ENCODE data around the gene LYPD5.
A peak's percentile ranks its signal among the peaks of the same experiment; 100 is the strongest.
"Not testable (repeated sequence)": the region's sequence is repeated elsewhere in the genome, so short reads cannot be mapped to it uniquely, and the experiment has no call there.

Gene LYPD5

DNA sequence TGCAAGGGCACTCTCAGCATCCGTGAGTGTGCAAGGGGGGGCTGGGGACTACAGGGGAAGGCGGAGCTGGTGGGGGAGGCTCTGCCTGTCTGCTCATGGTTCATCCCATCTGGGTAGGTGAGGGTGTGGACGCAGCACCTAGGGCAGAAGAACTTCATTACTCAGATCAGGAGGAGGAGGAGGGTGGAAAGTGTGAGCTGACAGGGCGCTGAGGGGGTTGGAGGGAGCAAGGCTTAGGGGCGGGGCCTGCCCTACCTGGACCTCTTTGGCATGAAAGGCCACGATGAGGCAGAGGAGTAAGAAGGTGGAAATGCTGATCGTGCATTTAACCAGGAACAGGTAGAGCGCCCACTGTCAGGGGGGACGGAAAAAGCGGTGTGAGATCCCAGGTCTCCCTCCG, 26.0 kb downstream of the LYPD5 start:
- DNase-seq, result no peak

DNA sequence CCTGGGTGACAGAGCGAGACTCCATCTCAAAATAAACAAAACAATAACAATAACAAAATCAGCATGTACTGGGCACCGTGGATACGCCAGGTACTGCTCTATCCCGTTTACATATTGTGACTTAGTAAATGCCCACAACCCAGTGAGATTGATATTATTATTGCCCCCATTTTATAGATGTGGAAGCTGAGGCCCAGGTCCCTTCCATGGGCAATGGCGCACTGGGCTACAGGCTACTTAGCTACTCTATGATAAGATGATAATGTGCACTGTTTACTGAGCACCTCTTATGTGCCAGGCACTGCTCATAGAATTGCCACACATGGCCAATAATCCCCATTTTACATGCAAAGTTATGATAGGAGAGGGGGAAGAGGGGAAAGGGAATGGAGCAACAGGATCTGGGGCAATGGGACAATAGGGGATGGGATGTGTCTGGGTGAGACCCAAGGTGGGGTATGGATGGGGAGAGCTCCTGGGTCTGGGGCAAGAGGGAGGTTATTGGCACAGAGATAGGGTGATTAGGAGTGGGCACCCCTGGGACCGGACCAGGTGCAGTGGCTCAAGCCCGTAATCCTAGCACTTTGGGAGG, 26.9 kb downstream of the LYPD5 start:
- DNase-seq, result no peak

DNA sequence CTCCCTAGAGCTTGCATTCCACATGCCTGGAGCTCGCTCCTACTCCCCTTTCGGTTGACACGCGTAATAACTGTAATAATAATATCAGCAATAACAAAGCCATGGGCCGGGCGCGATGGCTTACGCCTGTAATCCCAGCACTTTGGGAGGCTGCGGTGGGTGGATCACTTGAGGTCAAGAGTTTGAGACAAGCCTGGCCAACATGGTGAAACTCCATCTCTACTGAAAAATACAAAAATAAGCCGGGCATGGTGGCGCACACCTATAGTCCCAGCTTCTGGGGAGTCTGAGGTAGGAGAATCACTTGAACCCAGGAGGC, 27.3 kb downstream of the LYPD5 start:
- not testable (repeated sequence) for DNase-seq

GRCh38 chr19:43774103-43774939, 27.9 kb downstream of the LYPD5 start:
- DNase-seq, result no peak

GRCh38 chr19:43773725-43774102, 28.5 kb downstream of the LYPD5 start:
- DNase-seq, result no peak

DNA sequence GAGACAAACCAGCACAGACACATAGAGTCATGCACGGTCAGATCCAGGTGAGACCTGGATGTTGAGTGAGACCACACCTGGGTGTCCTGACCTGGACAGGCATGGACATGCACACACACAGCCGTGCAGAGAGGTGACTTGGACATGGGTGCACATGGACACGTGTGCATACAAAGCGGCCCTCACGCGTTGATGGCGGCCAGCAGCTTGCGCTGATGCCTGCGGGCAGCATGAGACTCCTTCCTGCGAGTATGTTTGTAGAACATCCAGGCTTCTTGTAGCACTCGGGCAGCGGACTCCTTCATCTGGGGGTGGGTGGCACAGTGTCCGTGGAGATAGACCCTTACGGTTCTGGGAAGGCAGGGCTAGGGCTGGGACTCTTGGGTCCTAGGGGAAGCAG, 33.0 kb downstream of the LYPD5 start:
- DNase-seq, result no peak

DNA sequence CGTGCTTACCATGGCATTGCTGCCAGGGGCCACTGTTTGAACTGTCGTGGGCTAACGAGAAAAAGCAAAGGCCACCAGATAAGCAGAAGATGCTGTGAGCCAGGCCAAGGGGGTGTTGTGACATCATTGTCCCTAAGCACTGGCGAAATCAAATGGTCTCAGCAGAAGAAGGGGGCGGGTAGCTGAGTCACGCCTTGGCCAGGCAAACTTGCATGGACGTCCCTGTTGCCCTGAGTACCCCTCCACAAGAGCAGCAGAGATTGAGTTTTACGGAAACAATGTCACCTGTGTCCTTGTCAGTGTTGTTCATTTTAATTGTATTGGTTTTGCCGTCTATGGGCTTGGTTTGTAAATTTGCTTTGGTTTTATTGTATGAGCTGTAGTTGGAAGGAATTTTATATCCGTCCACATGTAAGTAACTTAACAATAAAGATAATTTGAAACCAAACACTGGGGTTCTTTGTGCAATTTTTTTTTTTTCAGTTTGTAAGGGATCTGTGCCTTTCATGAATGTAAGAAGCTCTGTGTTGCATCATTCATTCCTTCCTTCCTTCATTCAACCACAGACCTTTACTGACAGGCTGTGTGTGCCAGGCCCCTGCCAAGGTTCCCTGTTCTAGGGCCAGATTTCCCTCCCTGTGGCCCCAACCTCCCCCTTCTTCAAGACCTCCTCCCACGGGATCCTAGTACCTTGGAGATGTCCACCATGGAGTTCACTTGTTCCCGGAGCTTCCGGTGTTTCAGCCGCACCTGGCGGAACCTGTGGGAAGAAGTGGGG, 33.8 kb downstream of the LYPD5 start:
- DNase-seq, result no peak

GRCh38 chr19:43767818-43768217, 34.4 kb downstream of the LYPD5 start:
- DNase-seq, result no peak

DNA sequence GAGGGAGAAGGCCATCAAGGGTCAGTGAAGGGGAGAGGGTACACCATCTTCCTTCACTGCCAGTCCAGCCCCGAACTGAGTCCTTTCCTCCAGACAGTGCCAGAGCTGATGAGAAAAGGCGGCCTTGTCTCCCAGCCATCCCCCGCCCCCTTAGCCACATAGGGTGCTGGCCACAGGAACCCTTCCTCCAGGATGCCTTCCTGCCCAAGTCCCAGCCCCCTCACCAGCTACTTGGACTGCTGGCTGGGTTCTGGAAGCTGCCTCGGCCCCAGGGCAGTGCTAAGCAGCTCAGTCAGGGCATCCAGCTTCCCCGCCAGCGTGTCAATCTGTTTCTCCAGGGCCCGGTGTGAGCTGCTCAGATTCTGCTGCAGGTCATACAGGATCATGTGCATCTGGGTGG, 34.9 kb downstream of the LYPD5 start:
- DNase-seq, result no peak

GRCh38 chr19:43766755-43767043, 35.5 kb downstream of the LYPD5 start:
- DNase-seq, result no peak

- DNase-seq, result no peak
Observed at GRCh38 chr19:43765109-43765876, 37.0 kb downstream of the LYPD5 start.

DNA sequence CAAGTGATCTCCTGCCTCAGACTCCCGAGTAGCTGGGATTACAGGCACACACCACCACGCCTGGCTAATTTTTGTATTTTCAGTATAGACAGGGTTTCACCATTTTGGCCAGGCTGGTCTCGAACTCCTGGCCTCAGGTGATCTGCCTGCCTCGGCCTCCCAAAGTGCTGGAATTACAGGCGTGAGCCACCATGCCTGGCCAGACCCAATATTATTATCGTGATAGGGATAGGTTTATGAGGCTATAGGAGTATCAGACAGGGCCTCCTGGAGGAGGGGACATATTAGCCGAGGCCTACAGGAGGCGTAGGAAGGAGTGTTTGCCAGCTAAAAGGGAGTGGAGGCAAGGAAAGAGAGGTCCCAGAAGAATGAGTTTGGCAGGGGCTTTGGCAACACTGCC, 37.6 kb downstream of the LYPD5 start:
- not testable (repeated sequence) for DNase-seq

GRCh38 chr19:43763473-43763939, 38.7 kb downstream of the LYPD5 start:
- DNase-seq, result no peak

DNA sequence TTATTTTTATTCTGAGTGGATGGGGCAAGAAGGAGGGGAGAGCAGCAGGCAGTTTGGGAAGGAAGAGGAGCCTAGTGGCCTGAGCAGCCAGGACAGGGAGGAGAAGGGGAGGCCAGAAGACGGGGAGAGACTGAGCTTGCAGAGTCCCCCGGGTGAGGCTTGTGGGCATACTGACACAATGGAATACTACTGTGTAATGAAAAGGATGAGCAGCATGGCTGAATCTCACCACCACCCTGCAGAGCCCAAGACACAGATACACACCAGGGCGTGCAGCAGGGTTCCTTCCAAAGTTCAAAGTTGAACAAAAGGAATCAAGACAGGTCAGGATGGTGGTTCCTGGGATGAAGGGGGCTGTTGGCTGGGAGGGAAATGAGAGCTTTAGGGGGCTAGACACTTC, 39.4 kb downstream of the LYPD5 start:
- DNase-seq, result no peak

DNA sequence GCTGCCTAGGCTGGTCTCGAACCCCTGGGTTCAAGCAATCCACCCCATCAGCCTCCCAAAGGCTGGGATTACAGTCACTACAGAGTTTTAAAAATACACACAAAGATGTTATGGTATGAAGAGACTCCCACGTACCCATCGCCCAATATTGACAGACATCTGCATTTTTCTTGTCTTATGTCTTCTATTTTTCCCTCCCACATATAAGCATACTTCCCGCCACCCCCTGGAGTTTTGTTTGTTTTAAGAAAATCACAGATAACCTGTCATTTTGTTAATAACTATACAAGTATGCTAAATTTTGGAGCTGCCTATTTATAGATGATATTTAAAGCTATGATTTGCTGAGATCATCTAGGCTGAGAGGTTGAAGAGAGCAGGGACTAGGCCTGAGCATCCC, 41.3 kb downstream of the LYPD5 start:
- no peak for DNase-seq

DNA sequence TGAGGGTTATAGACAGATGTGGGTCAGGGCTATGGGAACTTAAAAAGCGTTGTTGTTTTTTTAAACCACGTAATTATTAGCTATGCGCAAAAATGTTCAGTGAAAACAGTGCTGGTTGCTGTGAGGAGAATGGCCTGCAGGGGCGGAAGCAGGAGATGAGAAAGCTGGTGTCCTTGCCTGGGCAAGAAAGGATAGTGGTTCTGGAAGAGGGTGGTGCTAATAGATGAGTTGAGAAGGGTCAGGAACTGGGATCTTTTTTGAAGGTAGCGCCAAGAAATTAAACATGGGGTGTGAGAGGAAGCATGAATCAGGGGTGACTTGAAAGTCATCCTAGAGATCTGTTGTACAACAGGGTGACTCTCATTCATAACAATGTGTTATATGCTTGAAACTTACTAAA, 42.7 kb downstream of the LYPD5 start:
- no peak for DNase-seq

DNA sequence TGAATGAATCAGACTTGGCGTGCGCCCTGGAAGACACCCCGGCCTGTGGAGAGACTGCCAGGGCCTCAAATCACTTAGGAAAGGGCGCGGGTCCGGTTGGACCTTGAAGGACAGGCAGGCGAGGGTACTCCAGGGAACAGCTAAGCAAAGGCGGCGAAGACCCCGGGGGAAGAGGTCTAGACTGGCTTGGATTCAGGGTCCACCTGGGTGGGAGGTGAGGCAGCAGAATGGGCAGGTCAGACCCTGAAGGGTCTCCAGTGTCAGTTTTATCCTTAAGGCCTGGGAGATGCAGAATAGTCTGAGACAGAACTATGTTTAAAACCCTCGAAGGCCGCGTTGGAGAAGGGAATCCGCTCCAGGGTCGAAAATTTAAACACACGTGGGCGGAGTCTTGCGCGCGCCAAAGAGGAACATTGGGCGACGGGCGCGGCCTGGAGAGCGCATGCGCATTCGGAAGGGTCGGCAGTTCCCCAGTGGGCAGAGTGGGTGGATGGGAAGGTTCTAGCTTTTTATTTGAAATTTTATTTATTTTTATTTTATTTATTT, 46.9 kb downstream of the LYPD5 start:
- peak; percentile 59 for DNase-seq

- peak; percentile 96 for DNase-seq
Observed at GRCh38 chr19:43754503-43755255, 47.6 kb downstream of the LYPD5 start, which contains the start of gene SMG9. SMG9 (minus strand) TSS chr19:43754962; CDS start chr19:43750741, 4,221 bp downstream.

GRCh38 chr19:43754253-43754502, 48.1 kb downstream of the LYPD5 start:
- DNase-seq, result no peak

- DNase-seq, result no peak
Observed at GRCh38 chr19:43752287-43752875, 49.9 kb downstream of the LYPD5 start.

DNA sequence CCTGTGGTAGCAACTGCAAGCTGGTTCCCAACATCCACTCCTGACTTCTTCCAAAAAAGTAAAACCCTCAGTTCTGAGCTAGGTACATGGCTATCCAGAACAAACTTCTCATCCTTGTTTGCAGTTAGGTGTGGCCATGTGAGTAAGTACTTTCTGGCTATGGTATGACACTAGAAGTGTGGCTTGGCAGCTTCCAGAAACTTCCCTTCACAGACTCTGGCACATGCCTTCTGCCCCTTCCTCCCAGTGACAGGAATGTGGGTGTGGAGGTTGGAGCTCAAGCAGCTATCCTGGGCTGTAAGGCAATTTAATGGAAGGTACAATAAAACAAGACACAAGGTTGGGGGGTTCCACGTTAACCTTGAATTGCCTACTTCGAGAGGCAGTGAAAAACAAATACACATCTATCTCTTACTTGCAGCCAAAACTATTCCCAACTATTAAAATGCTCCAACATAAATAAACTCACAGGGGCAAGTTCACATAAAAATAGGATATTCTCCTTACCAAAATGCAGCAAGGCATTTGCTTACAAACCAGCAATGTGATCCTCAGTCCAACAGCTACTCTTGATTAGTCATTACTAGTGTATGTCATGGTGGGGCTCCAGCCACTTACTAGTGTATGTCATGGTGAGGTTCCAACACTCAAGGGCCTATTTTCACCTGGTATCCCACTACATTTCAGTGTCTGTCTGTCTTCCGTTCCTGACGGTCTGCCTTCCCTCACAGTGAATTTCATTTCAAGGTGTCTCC, 50.6 kb downstream of the LYPD5 start:
- no peak for DNase-seq
